ENCODE results near the gene REP15. TPM values are rescaled to one million over a fixed set of nuclear protein-coding genes. Genes with fewer than 3 reads are reported as not detected.
A peak's percentile ranks its signal among the peaks of the same experiment; 100 is the strongest.

The REP15 gene
- total and polyA plus RNA-seq, 2 of the 4 experiments (the other 2 are of a cell fraction) = 0.48 to 2.2 TPM

GRCh38 chr12:27657296-27657695 lies 39.0 kb upstream of the REP15 start:
- CTCF ChIA-PET = no interaction called here
- Histone ChIP-seq H3K18ac (ENCODE audit: low read depth, low read length) (no peak overlapping the region), H4K91ac (ENCODE audit: insufficient read depth, low read depth, low read length) (no peak overlapping the region), H4K20me1 (ENCODE audit: insufficient read depth, low read length) (no peaks in the 10 kb centered on the region), H2AFZ (replicated peaks; ENCODE audit: low read length, poor library complexity) (no peak overlapping the region), H3K4me2 (ENCODE audit: low read depth, low read length) (no peak overlapping the region), H2AK5ac (ENCODE audit: low read depth, low read length) (no peak overlapping the region), H3K14ac (replicated peaks; ENCODE audit: low read depth, low read length) (0 out of 2 replicates have a peak overlapping the region, but pooled peaks have one; percentile 4), H3K9me1 (ENCODE audit: insufficient read depth, low read length) (peaks cover 6% of the 10 kb centered on the region), H3K9ac (ENCODE audit: low read depth, low read length) (no peak overlapping the region), H3K4ac (ENCODE audit: low read depth, low read length) (no peak overlapping the region), H4K5ac (ENCODE audit: low read depth, low read length) (no peak overlapping the region), H3K23ac (ENCODE audit: low read depth, low read length) (no peak overlapping the region), H2AK9ac (replicated peaks; ENCODE audit: low read depth, low read length, poor library complexity) (no peak overlapping the region), H3K56ac (ENCODE audit: extremely low read depth, insufficient read depth, low read length) (no peak overlapping the region), H3K4me3 (ENCODE audit: insufficient read depth, low read depth, low read length) (no peak overlapping the region), H4K8ac (ENCODE audit: low read depth in 2 of 2, low read length in 2 of 2) (no peak overlapping the region), H3K9me3 (ENCODE audit: control insufficient read depth, insufficient read depth, low read length) (no peaks in the 10 kb centered on the region), H2BK5ac (ENCODE audit: low read depth, low read length, poor library complexity, severe bottlenecking) (peak overlapping the region; percentile 34), H2BK20ac (ENCODE audit: low read depth, low read length) (peak overlapping the region; percentile 34; the same call in 1 of the 2 replicates), H2BK120ac (ENCODE audit: low read depth, low read length) (peak overlapping the region; percentile 40; the same call in 1 of the 2 replicates), H3K27me3 (ENCODE audit: control insufficient read depth, insufficient read depth, low read length) (no peaks in the 10 kb centered on the region), H2BK15ac (ENCODE audit: low read depth, low read length) (no peak overlapping the region), H3K79me1 (ENCODE audit: low read depth in 1 of 2, low read length in 2 of 2) (peaks cover 0 to 16% of the 10 kb centered on the region in 2 experiments; a peak in 2 of 4 replicates), H3K27ac (ENCODE audit: insufficient read depth, low read length) (no peak overlapping the region), H3K4me1 (ENCODE audit: control insufficient read depth, insufficient read depth, low read length) (peaks cover 2% of the 10 kb centered on the region; the same call in 1 of the 2 replicates), H3K36me3 (ENCODE audit: control insufficient read depth, insufficient read depth, low read length) (peaks cover 13% of the 10 kb centered on the region)
- ATAC-seq (ENCODE audit: low read depth) (peak; percentile 64), DNase-seq (peak; percentile 72)
- POLR2A ChIA-PET (ENCODE audit: unreplicated experiment) = no interaction called here
- no CpG with 5 or more reads among the region's 4 CpGs for WGBS, 2 experiments (ENCODE audit: extremely low coverage in 2 of 2, insufficient read length in 1 of 2)
- dilution Hi-C loops (cut with HindIII; ENCODE audit: low sequenced_read_pairs, unreplicated experiment) (no loop called here), intact Hi-C loops (cut with micrococcal nuclease) (no loop called here), in situ Hi-C loops (cut with MboI; ENCODE audit: low sequenced_read_pairs) (no loop called here)
- no TSS peak for BruUV-seq (replicated peaks)
- TF ChIP-seq BHLHE40 (IDR thresholded peaks at IDR 0.05; ENCODE audit: low read depth, low read length) = no peak
- TF ChIP-seq POLR2A (IDR thresholded peaks at IDR 0.05; ENCODE audit: low read depth, low read length) = no peak
- TF ChIP-seq MXI1 (IDR thresholded peaks at IDR 0.05; ENCODE audit: borderline replicate concordance, low read depth, low read length) = no peak
- no peak for TF ChIP-seq USF2 (IDR thresholded peaks at IDR 0.05; ENCODE audit: low read depth, low read length)
- no peak for TF ChIP-seq NFE2L2 (IDR thresholded peaks at IDR 0.05; ENCODE audit: low read depth, low read length)
- TF ChIP-seq ELK1 (IDR thresholded peaks at IDR 0.05; ENCODE audit: borderline replicate concordance, low read depth, low read length) = no peak
- no peak for TF ChIP-seq RAD21 (IDR thresholded peaks at IDR 0.05; ENCODE audit: low read length)
- no peak for TF ChIP-seq CHD1 (IDR thresholded peaks at IDR 0.05; ENCODE audit: low read depth, low read length)
- TF ChIP-seq RFX5 (IDR thresholded peaks at IDR 0.05; ENCODE audit: low read depth, low read length) = no peak
- no peak for TF ChIP-seq MAFK (IDR thresholded peaks at IDR 0.05; ENCODE audit: low read depth, low read length)
- no peak for TF ChIP-seq CEBPB (IDR thresholded peaks at IDR 0.05; ENCODE audit: low read depth, low read length)
- no peak for TF ChIP-seq RCOR1 (IDR thresholded peaks at IDR 0.05; ENCODE audit: insufficient replicate concordance, low read length)
- TF ChIP-seq MAZ (IDR thresholded peaks at IDR 0.05; ENCODE audit: borderline replicate concordance, low read depth, low read length) = no peak

All from IMR-90 (cell line).